Brain microvascular endothelial cell (primary cell): ENCODE data around the gene CYB561D1.

Experiments used
- DNase-seq: peaks from one replicate; pipeline ENCODE4 v3.0.0-alpha.2; 2020
- H3K27ac ChIP-seq: fragments of 250-450 bp; sonication (Bioruptor Pico); 2 replicates; pipeline ENCODE4 v1.5.1; 2020; ENCODE audit warnings: mild to moderate bottlenecking, moderate library complexity
- H3K27me3 ChIP-seq: fragments of 250-450 bp; sonication (Bioruptor Pico); replicated peaks from 2 replicates; pipeline ENCODE4 v1.5.1; 2020; ENCODE audit warnings: mild to moderate bottlenecking
- H3K36me3 ChIP-seq: fragments of 250-450 bp; sonication (Bioruptor Pico); replicated peaks from 2 replicates; pipeline ENCODE4 v1.5.1; 2020; ENCODE audit warnings: mild to moderate bottlenecking
- H3K4me3 ChIP-seq: 2 replicates; pipeline ENCODE4 v1.5.1; 2011; ENCODE audit warnings: low read depth, mild to moderate bottlenecking, control low read depth, low read length, moderate library complexity
- in situ Hi-C: cut with HindIII; loops from 2 replicates; pipeline ENCODE4 v1.10.0; 2017; ENCODE audit warnings: low sequenced_read_pairs, low pct_ligation_motif_present
- TF ChIP-seq, protein P1 (sequence below): IDR thresholded peaks from 2 replicates; pipeline ENCODE4 v1.5.1; 2011; ENCODE audit warnings: low read depth, mild to moderate bottlenecking, moderate library complexity, low read length, control low read depth, inconsistent platforms; ENCODE audit errors: missing control alignments

The CYB561D1 gene

DNA sequence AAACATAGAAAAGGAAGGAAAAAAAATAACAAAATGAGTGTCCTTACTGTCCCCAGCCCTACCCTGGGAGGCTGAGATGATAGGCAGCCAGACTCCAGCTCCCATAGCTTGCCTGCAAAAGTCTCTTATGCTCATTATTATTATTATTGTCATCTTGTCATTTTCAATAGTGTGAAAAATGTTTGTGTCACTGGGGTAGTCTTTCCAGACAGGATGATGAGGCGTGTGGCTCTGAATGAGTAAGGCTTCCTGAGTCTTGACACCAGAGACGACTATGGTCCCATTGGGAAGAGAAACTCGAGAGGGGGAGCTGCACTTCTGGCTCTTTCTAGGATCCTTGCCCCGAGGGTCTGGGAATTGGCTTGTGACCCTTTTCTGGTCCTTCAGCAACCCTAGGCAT lies 1.1 kb upstream of the CYB561D1 start:
- Histone ChIP-seq H3K4me3 (no peak overlapping the region), H3K27me3 (no peaks in the 10 kb centered on the region), H3K36me3 (peaks cover 6% of the 10 kb centered on the region), H3K27ac (no peak overlapping the region)
- TF ChIP-seq, protein P1, sequence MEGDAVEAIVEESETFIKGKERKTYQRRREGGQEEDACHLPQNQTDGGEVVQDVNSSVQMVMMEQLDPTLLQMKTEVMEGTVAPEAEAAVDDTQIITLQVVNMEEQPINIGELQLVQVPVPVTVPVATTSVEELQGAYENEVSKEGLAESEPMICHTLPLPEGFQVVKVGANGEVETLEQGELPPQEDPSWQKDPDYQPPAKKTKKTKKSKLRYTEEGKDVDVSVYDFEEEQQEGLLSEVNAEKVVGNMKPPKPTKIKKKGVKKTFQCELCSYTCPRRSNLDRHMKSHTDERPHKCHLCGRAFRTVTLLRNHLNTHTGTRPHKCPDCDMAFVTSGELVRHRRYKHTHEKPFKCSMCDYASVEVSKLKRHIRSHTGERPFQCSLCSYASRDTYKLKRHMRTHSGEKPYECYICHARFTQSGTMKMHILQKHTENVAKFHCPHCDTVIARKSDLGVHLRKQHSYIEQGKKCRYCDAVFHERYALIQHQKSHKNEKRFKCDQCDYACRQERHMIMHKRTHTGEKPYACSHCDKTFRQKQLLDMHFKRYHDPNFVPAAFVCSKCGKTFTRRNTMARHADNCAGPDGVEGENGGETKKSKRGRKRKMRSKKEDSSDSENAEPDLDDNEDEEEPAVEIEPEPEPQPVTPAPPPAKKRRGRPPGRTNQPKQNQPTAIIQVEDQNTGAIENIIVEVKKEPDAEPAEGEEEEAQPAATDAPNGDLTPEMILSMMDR = no peak
- in situ Hi-C loops = no loop called here
- no peak for DNase-seq

DNA sequence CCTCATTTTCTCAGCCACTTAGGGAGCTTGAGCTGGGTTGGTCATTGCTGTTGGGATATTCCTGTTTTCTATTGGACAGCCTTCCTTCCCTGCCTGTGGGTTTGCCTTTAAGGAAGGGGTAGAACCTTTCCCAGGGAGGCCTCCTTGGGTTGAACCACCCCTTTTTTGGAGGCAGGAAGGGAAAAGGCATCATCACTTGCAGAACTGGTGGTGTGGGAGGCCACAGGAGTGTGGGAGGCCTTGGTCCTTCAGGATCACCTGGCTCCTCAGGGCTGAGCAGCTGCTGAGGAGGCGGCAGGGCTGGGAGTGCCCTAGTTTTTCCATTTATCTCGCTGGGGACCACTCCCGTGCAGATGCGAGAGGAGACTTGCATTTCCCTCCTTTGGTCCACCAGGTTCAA lies 667 bp upstream of the CYB561D1 start:
- TF ChIP-seq, protein P1 = no peak
- H3K4me3 ChIP-seq = no peak overlapping the region
- in situ Hi-C loops = no loop called here
- peaks cover 3% of the 10 kb centered on the region for H3K36me3 ChIP-seq
- no peak overlapping the region for H3K27ac ChIP-seq
- H3K27me3 ChIP-seq = no peaks in the 10 kb centered on the region
- DNase-seq = no peak

DNA sequence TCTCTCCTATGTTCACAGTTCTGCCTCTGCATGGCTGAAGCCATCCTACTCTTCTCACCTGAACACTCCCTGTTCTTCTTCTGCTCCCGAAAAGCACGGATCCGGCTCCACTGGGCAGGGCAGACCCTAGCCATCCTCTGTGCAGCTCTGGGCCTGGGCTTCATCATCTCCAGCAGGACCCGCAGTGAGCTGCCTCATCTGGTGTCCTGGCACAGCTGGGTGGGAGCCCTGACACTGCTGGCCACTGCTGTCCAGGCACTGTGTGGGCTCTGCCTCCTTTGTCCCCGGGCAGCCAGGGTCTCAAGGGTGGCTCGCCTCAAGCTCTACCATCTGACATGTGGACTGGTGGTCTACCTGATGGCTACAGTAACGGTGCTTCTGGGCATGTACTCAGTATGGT lies 1.8 kb downstream of the CYB561D1 start:
- Histone ChIP-seq H3K27ac (no peak overlapping the region), H3K4me3 (no peak overlapping the region), H3K36me3 (no peaks in the 10 kb centered on the region), H3K27me3 (no peaks in the 10 kb centered on the region)
- TF ChIP-seq, protein P1 = no peak
- no peak for DNase-seq
- in situ Hi-C loops = no loop called here

DNA sequence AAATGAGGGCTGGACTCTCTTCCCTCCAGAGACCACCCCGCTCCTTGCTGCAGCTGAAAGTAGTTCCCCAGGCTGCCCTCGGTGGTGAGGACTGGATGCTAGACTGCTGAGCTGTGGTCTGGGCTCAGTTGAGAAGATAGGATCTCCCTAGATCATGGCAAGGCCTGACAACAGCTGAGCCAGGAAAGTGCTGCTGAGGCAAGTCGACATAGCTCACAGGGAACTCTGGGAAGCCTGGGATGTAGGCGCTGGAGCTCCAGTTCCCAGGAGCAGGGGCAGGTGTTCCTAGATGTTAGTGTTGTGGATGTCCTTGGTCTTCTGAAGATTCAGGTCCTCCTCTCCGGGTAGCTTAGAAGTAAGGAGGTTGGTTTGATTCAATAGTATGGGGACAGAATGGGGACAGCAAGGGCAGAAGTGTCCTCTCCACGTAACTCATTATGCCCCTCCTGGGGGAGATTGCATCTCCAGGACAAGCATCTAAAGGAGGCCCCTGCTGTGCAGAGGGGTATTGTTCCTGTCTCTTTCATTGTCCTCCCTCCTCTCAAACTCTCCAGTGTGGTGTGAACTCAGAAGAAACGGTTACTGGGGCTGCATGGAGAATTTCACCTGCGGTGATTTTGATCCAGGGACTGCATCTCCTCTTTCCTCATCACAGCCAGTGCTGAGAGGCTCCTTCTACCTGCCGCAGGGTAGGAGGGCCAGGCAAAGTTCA lies 3.7 kb downstream of the CYB561D1 start:
- Histone ChIP-seq H3K4me3 (no peak overlapping the region), H3K36me3 (no peaks in the 10 kb centered on the region), H3K27me3 (no peaks in the 10 kb centered on the region), H3K27ac (no peak overlapping the region)
- no peak for DNase-seq
- in situ Hi-C loops = no loop called here
- TF ChIP-seq, protein P1 = no peak

DNA sequence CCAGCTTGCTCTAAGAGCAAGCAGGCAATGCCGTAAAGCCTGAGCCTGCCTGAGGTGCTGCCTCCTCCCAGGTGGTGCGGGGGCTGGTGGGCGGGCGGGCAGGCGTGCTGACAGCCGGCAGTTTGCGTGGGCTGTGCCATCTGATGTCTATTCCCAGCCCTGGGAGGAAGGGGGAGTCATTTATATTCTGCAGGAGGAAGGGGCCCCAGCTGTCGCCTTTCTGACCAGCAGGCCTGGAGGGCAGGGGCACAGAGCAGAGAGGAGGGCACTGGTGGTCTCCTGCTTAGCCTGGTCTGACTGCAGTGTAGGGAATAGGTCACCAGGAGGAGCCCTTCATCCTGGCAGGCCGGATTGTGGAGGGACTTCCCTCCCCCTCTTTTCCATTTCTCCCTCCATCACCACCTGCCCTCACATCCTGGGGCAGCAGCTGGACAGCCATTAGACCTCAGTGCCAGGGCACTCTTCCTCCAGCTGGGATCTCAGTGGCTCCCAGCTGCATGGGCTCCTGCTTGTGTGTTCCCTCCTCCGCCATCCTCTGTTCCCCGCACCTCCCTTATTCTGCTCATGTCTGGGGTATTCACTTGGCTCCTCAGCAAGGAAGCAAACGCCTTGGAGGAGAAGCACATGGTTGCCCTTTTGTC lies 4.4 kb downstream of the CYB561D1 start:
- in situ Hi-C loops = no loop called here
- Histone ChIP-seq H3K27ac (no peak overlapping the region), H3K27me3 (no peaks in the 10 kb centered on the region), H3K4me3 (no peak overlapping the region), H3K36me3 (no peaks in the 10 kb centered on the region)
- DNase-seq = peak; percentile 29
- TF ChIP-seq, protein P1 = peak; percentile 80
